Heart left ventricle (tissue), 16 donors: ENCODE data around the gene TRIM59. TPM values are rescaled to one million over a fixed set of nuclear protein-coding genes. Genes with fewer than 3 reads are reported as not detected.

Source experiments
- ATAC-seq, 4 donors: fragments of 200-7000 bp; cut with Tn5 transposase; one replicate each; pipeline ENCODE4 v1.9.1; 2020 to 2022; ENCODE audit warnings: moderate library complexity in 4 of 4, mild to moderate bottlenecking in 3 of 4, moderate number of reproducible peaks in 1 of 4
- DNase-seq, 5 donors: peaks; one replicate each; pipeline ENCODE4 v3.0.0-alpha.2; 2020
- H3K27ac ChIP-seq, 12 donors: fragments of 200-600 bp; sonication (generic) in 4 of 12; one replicate each; pipeline versions ENCODE4 v1.5.0 to v1.8.0; 2016 to 2022; ENCODE audit warnings: mild to moderate bottlenecking in 2 of 12
- H3K27me3 ChIP-seq, 9 donors: fragments of 200-600 bp; sonication (generic) in 2 of 9; one replicate each; pipeline versions ENCODE4 v1.5.1 to v1.8.0; 2016 to 2022; ENCODE audit warnings: mild to moderate bottlenecking in 3 of 9
- H3K36me3 ChIP-seq, 9 donors: fragments of 200-600 bp; sonication (generic) in 2 of 9; one replicate each; pipeline versions ENCODE4 v1.5.0 to v1.8.0; 2018 to 2022; ENCODE audit warnings: mild to moderate bottlenecking in 2 of 9
- H3K4me1 ChIP-seq, 12 donors: fragments of 200-600 bp; sonication (generic) in 4 of 12; one replicate each; pipeline versions ENCODE4 v1.5.0 to v1.8.0; 2016 to 2022; ENCODE audit warnings: mild to moderate bottlenecking in 3 of 12
- H3K4me3 ChIP-seq, 12 donors: fragments of 200-600 bp; sonication (generic) in 4 of 12; one replicate each; pipeline versions ENCODE4 v1.5.0 to v1.8.0; 2017 to 2022; ENCODE audit warnings: mild to moderate bottlenecking in 9 of 12, moderate library complexity in 4 of 12
- H3K9me3 ChIP-seq, 12 donors: fragments of 200-600 bp; sonication (generic) in 4 of 12; one replicate each; pipeline versions ENCODE4 v1.5.0 to v1.8.0; 2016 to 2022; ENCODE audit warnings: mild to moderate bottlenecking in 1 of 12
- CTCF ChIP-seq, 12 donors: fragments of 200-600 bp; sonication (generic) in 4 of 12; IDR thresholded peaks; one replicate each; pipeline versions ENCODE4 v1.5.0 to v1.8.0; 2018 to 2022; ENCODE audit warnings: antibody characterized with exemption in 12 of 12, mild to moderate bottlenecking in 5 of 12
- POLR2A ChIP-seq, 2 donors: fragments of 450-650 bp; IDR thresholded peaks; one replicate each; pipeline ENCODE4 v1.6.1; 2017; ENCODE audit warnings: antibody characterized with exemption in 2 of 2, mild to moderate bottlenecking in 2 of 2, moderate library complexity in 2 of 2
- WGBS, 4 donors: extraction: QIAGEN DNeasy Blood & Tissue Kit in 2 of 4; methylation state at CpG; one replicate each; pipeline versions ENCODE4 v1.1.5 to v1.1.7; 2013 to 2018; 5-methylcytosine and 5-hydroxymethylcytosine counted together
- intact Hi-C, 10 donors: fragments of 100-400 bp; cut with DNase I; formaldehyde crosslinking; loops; one replicate each; pipeline versions ENCODE4 v1.11.1 to v1.14.2; 2022
- polyA plus RNA-seq, 2 donors: library from polyadenylated mRNA; stranded (reverse); fragments of 200-250 nt; gene quantifications; one replicate each; pipeline ENCODE4 v1.2.3, GENCODE V29; 2013
- total RNA-seq, 9 donors: library from RNA; depleted of rRNA in 2 of 9; stranded (reverse); fragments of >200 nt in 2 of 9; fragmentation: NEBNext Ultra II Directional in 3 of 9; extraction: Animal tissue kit (Norgen Biotek cat#: 25700) in 3 of 9; gene quantifications; one replicate each; pipeline versions ENCODE4 v1.1.0 to v1.2.4, GENCODE V29; 2016 to 2023
- donor health status: ischemic (EF 13 %, LVEDD 7.1; RV severe dilation, severe dysfunction).
- donor health status: healthy with polysubstance abuse.
- donor health status: DM: no; HTN: yes; CAD: no.
- donor health status: DM: no; HTN: no; CAD: no.
- donor health status: ischemic (EF 25% LVEDD 6.9; RV normal size, moderate dysfunction).
- donor health status: ischemic (EF 25% LVEDD 5.7; RV mildly dilated, moderate dysfunction).
- donor health status: healthy.
- donor health status: DM: yes; HTN: yes; CAD: no.
- donor health status: ischemic (EF 35%, LVEDD 5.7; RV mildly dilated, moderate dysfunction).
- donor health status: nonischemic (EF 11% LVEDD 7.7; RV severe dilation, severe dysfunction).
- donor health status: DM: yes; HTN: yes; CAD: no.
- donor health status: PGD.
- donor health status: ischemic (EF 29% LVEDD 5.4; RV normal size, mild dysfunction).
- donor health status: nonischemic (EF 23%, LVEDD 6.1; RV moderate dilation, normal function).

Gene TRIM59
- total and polyA plus RNA-seq, 11 donors = 0.16 to 3.1 (median 0.32) TPM

- intact Hi-C loops = no loop called here
- H3K27me3 ChIP-seq = no peaks in the 10 kb centered on the region
- no peaks in the 10 kb centered on the region for H3K36me3 ChIP-seq
- H3K4me1 ChIP-seq = no peaks in the 10 kb centered on the region
- no peak for ATAC-seq
- no peak for TF ChIP-seq POLR2A (IDR thresholded peaks at IDR 0.05)
- no peak for TF ChIP-seq CTCF (IDR thresholded peaks at IDR 0.05)
- DNase-seq = no peak
- peaks cover 0 to 11% (median 1%) of the 10 kb centered on the region in 12 donors for H3K9me3 ChIP-seq
- no peak overlapping the region for H3K27ac ChIP-seq
- no peak overlapping the region for H3K4me3 ChIP-seq
Measured at GRCh38 chr3:160474416-160474838, 24.8 kb upstream of the TRIM59 start.

GRCh38 chr3:160473978-160474377, 24.4 kb upstream of the TRIM59 start:
- no peak for TF ChIP-seq CTCF (IDR thresholded peaks at IDR 0.05)
- no peak for TF ChIP-seq POLR2A (IDR thresholded peaks at IDR 0.05)
- Histone ChIP-seq H3K27ac (no peak overlapping the region), H3K36me3 (no peaks in the 10 kb centered on the region), H3K27me3 (no peaks in the 10 kb centered on the region), H3K4me3 (no peak overlapping the region), H3K9me3 (peaks cover 0 to 11% (median 1%) of the 10 kb centered on the region in 12 donors), H3K4me1 (no peaks in the 10 kb centered on the region)
- DNase-seq = no peak
- 37 to 53% (median 45%) methylated on average over 1 of the region's 1 CpG for WGBS, 4 donors
- intact Hi-C loops = no loop called here
- ATAC-seq = no peak

DNA sequence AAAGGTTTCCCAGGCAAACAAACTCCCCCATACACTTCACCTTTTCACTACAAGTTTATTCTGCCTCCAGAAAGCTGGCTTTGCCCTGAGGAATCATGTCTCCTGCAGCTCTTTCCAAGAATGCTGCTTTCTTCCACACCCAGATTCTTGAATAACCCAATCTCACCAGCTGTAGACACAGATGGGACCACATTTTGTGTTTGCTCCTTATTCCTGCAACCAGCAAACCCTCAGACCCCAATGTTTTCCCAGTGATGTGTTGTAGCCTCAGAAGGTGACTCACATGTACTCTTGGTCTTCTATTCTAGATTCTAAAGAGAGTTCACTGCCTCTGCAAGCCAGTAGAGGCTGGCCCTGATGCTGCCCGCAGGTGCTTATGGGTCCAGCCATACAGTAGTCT, 23.6 kb upstream of the TRIM59 start:
- ATAC-seq = no peak
- Histone ChIP-seq H3K9me3 (peaks cover 0 to 11% (median 1%) of the 10 kb centered on the region in 12 donors), H3K4me3 (no peak overlapping the region), H3K4me1 (no peaks in the 10 kb centered on the region), H3K36me3 (no peaks in the 10 kb centered on the region), H3K27me3 (no peaks in the 10 kb centered on the region), H3K27ac (no peak overlapping the region)
- 42 to 94% (median 71%) methylated on average over 1 of the region's 1 CpG for WGBS, 4 donors
- DNase-seq = no peak
- intact Hi-C loops = no loop called here
- TF ChIP-seq CTCF (IDR thresholded peaks at IDR 0.05) (no peak), POLR2A (IDR thresholded peaks at IDR 0.05) (no peak)

DNA sequence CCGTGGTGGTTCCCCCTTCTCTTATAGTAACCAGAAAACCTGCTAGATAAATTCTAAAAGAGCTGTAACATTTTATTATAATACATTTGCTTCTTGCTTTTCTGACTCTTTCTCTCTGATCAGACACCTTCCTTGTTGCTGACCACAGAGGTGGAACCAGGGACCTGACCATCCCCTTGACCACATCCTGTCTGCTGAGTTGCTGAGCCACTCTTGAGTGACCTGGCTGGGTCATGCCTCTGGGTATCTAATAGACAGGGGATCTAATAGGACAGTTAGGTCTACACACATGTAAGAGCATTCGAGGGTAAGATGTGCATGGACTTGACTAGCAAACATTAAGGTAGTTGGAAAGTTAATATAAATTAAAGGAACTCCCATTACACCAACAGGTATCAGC, 22.8 kb upstream of the TRIM59 start:
- no peak for TF ChIP-seq CTCF (IDR thresholded peaks at IDR 0.05)
- TF ChIP-seq POLR2A (IDR thresholded peaks at IDR 0.05) = no peak
- Histone ChIP-seq H3K9me3 (peaks cover 0 to 11% (median 1%) of the 10 kb centered on the region in 12 donors), H3K36me3 (no peaks in the 10 kb centered on the region), H3K4me3 (no peak overlapping the region), H3K4me1 (no peaks in the 10 kb centered on the region), H3K27me3 (no peaks in the 10 kb centered on the region), H3K27ac (no peak overlapping the region)
- no peak for ATAC-seq
- 47 to 75% (median 65%) methylated on average over 2 of the region's 2 CpGs for WGBS, 4 donors
- intact Hi-C loops = no loop called here
- DNase-seq = no peak
